Stimulated activated memory B cell treated with anti-CD40 and anti-IgM and Interleukin-4, amounts not matched to agents 10 μg/mL and 1 μg/mL and 100 μg/mL, for 72 hours (primary cell): ENCODE measurements around the gene SP9.

ENCODE experiments used
- ATAC-seq: fragments of 150-1000 bp; cut with Tn5 transposase; 2 replicates; pipeline ENCODE4 v1.10.0; 2021
- H3K27ac Mint-ChIP-seq: one replicate; pipeline ENCODE4 v1.8.0; 2022; ENCODE audit warnings: mild to moderate bottlenecking, mixed read lengths
- H3K27me3 Mint-ChIP-seq: one replicate; pipeline ENCODE4 v1.8.0; 2022; ENCODE audit warnings: mixed read lengths
- H3K36me3 Mint-ChIP-seq: one replicate; pipeline ENCODE4 v1.8.0; 2022; ENCODE audit warnings: mixed read lengths
- H3K4me1 Mint-ChIP-seq: one replicate; pipeline ENCODE4 v1.8.0; 2022; ENCODE audit warnings: mixed read lengths
- H3K4me3 Mint-ChIP-seq: one replicate; pipeline ENCODE4 v1.8.0; 2022; ENCODE audit warnings: mild to moderate bottlenecking, moderate library complexity, mixed read lengths
- H3K9me3 Mint-ChIP-seq: one replicate; pipeline ENCODE4 v1.8.0; 2022; ENCODE audit warnings: mixed read lengths

SP9 gene

DNA sequence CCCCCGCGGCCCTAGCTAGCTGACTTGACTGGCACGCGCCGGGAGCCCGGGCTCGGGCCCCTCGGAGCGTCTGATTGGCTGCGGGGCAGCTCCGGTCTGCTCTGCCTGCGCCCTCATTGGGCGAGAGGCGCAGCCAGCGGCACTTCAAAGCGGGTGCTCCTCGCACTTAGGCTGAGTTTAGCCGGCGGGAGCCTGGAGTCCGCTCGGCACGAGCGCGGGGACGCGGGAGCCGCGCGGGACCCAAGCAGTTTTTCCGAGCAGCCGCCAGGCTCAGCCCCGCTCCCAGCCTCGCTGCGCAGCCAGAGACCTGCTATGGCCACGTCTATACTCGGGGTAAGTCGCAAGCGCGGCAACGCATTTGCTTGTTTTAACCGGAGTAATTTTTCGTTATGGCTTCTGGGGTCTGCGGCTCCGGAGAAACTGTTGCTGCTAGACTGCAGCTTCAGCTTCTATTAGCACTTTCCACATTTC is at the start of gene SP9:
Gene SP9, plus strand, starts transcription at position 174 of the 471 bp plus-strand sequence. Its CDS starts 139 bp downstream, at position 313.
- peaks cover 62% of the 10 kb centered on the region for H3K27me3 Mint-ChIP-seq

GRCh38 chr2:174286172-174286571 is 48.6 kb upstream of the SP9 start:
- no peak overlapping the region for H3K27ac Mint-ChIP-seq
- H3K4me1 Mint-ChIP-seq, result no peaks in the 10 kb centered on the region
- no peaks in the 10 kb centered on the region for H3K9me3 Mint-ChIP-seq
- no peak overlapping the region for H3K4me3 Mint-ChIP-seq
- H3K27me3 Mint-ChIP-seq, result peaks cover 49% of the 10 kb centered on the region
- ATAC-seq, result no peak
- no peaks in the 10 kb centered on the region for H3K36me3 Mint-ChIP-seq

More for the DNA sequence above, at the start of gene SP9:
- no peak for ATAC-seq
- Mint-ChIP-seq H3K9me3 (no peaks in the 10 kb centered on the region), H3K36me3 (no peaks in the 10 kb centered on the region), H3K4me3 (peak within 1 kb of the TSS; percentile 31), H3K27ac (no peak within 1 kb of the TSS), H3K4me1 (peaks cover 20% of the 10 kb centered on the region)

DNA sequence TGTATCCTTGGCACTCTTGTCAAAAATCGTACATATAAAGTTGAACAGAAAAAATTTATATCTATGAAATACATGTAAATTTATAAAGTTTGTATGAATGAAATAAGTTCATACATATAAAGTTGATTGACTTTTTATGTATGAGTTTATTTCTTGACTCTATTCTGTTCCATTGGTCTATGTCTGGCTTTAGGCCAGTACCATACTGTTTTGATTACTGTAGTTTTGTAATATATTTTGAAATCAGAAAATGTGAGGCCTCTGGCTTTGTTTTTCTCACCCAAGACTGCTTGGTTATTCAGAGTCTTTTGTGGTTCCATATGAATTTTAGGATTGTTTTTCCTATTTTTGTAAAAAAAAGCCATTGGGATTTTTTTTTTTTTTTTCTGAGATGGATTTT is 41.8 kb upstream of the SP9 start:
- Mint-ChIP-seq H3K27me3 (peaks cover 29% of the 10 kb centered on the region), H3K27ac (no peak overlapping the region), H3K4me1 (no peaks in the 10 kb centered on the region), H3K9me3 (no peaks in the 10 kb centered on the region), H3K4me3 (no peak overlapping the region), H3K36me3 (no peaks in the 10 kb centered on the region)
- no peak for ATAC-seq

GRCh38 chr2:174300114-174300513 is 34.6 kb upstream of the SP9 start:
- no peak overlapping the region for H3K4me3 Mint-ChIP-seq
- H3K9me3 Mint-ChIP-seq, result no peaks in the 10 kb centered on the region
- peak; percentile 27 for ATAC-seq
- H3K36me3 Mint-ChIP-seq, result no peaks in the 10 kb centered on the region
- H3K27ac Mint-ChIP-seq, result no peak overlapping the region
- H3K27me3 Mint-ChIP-seq, result peaks cover 12% of the 10 kb centered on the region
- no peaks in the 10 kb centered on the region for H3K4me1 Mint-ChIP-seq

DNA sequence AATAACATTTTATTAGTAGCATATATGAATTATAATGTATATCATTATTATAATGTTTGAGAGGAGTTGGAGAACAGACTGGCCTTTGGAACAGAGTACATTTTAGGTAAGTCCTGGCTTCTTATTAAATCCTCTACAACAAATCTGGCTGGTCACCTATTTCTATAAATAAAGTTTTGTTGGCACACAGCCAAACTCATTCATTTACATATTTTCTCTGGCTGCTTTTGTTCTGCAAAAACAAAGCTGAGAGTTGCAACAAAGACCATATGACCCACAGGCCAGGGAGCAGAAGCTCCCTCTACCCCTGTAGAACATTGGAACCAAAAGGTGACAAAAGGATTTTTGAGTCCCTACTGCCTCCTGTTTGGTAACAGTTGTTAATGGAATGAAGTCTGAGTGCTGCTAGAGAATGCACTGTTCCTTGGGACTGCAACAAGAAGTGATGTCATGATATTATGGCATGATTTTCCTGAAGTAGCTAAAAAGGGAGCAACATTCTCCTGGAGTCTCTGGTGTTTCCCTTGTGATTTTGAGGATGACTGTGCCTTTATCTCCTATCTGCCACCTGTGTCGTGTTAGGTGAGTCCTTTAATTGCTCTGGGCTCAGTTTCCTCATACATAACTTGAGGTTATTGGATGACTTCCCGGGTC is 22.0 kb upstream of the SP9 start:
- H3K27me3 Mint-ChIP-seq, result peaks cover 78% of the 10 kb centered on the region

GRCh38 chr2:174322149-174322548 is 12.6 kb upstream of the SP9 start:
- H3K36me3 Mint-ChIP-seq, result no peaks in the 10 kb centered on the region
- peaks cover 39% of the 10 kb centered on the region for H3K27me3 Mint-ChIP-seq
- H3K4me1 Mint-ChIP-seq, result peaks cover 15% of the 10 kb centered on the region
- no peak overlapping the region for H3K4me3 Mint-ChIP-seq
- H3K27ac Mint-ChIP-seq, result no peak overlapping the region
- no peaks in the 10 kb centered on the region for H3K9me3 Mint-ChIP-seq
- ATAC-seq, result no peak

More for the DNA sequence above, 22.0 kb upstream of the SP9 start:
- Mint-ChIP-seq H3K4me3 (no peak overlapping the region), H3K9me3 (no peaks in the 10 kb centered on the region), H3K27ac (no peak overlapping the region), H3K36me3 (no peaks in the 10 kb centered on the region), H3K4me1 (no peaks in the 10 kb centered on the region)
- no peak for ATAC-seq

DNA sequence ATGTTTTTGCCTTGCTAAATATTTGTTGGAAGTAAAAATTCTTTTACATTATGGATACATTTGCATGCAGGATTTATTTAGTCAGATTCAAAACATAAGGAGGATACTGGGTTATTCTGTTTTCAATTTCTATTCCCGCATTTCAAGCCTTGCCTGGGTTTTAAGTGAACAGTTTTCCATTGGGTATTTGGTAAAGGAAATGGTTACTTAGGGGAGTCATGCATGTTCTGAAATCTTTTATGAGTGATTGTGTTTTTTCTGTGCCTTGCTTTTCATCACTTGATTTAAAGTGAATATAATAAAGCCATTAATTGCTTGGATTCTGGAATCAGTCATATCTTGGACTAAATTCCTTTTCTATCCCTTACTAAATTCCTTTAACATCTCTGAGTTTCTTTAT is 12.0 kb upstream of the SP9 start:
- peaks cover 44% of the 10 kb centered on the region for H3K27me3 Mint-ChIP-seq
- no peaks in the 10 kb centered on the region for H3K36me3 Mint-ChIP-seq
- no peak for ATAC-seq
- H3K27ac Mint-ChIP-seq, result no peak overlapping the region
- peaks cover 21% of the 10 kb centered on the region for H3K4me1 Mint-ChIP-seq
- H3K9me3 Mint-ChIP-seq, result no peaks in the 10 kb centered on the region
- no peak overlapping the region for H3K4me3 Mint-ChIP-seq

DNA sequence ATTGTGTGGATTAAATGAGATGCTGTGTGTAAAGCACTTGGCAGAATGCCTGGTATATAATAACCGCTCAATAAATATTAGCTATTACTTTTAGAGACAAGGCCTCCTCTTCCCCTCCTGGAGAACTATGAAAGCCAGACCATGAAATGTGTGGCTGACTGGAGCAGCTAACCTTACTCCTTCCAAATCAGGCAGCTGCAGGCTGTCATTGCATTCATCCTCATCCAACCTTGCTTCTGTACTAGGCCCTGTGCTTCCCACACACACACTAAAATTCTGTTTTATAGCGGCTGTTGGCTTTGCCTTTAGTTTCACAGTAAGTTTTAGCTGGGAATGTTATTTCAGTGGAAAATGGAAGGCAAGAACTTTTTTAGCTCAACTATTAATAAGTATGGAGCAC is 10.2 kb upstream of the SP9 start:
- Mint-ChIP-seq H3K36me3 (no peaks in the 10 kb centered on the region), H3K27ac (no peak overlapping the region), H3K27me3 (peaks cover 62% of the 10 kb centered on the region), H3K4me1 (peaks cover 33% of the 10 kb centered on the region), H3K4me3 (no peak overlapping the region), H3K9me3 (no peaks in the 10 kb centered on the region)
- no peak for ATAC-seq

DNA sequence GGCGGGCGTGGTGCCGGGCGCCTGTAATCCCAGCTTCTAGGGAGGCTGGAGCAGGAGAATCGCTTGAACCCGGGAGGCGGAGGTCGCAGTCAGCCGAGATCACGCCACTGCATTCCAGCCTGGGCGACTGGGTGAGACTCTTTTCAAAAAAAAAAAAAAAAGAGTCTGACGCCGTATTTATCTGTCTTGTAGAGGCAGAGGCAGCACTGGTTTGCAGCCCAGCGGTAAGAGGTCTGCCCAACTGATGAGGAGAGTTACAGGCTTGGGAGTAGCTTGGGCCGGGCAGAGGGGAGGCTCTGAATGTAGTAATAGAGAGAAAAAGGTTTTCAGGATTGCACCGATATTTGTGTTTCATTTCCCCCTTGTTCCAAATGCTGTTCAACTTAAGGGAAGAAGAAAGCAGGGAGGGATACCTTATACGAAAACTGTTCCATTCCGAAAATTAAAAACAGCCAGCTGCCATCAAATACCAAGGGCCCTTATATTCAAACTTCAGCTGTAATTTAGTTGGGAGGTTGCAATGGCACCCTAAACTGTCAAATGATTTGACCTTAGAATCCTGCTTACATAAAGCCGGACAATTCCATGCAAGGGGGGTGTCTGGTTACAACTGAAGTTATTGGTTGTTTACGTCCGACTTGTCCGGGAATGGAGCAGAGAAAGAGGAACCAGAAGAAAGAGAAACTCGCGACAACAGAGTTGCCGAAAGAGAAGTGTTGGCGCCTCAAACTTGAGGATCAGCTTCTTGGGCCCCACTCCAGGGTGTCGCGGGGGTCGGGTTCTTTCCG is 9.2 kb upstream of the SP9 start:
- peaks cover 73% of the 10 kb centered on the region for H3K27me3 Mint-ChIP-seq
- no peak for ATAC-seq
- H3K9me3 Mint-ChIP-seq, result no peaks in the 10 kb centered on the region
- H3K4me1 Mint-ChIP-seq, result peaks cover 33% of the 10 kb centered on the region
- H3K36me3 Mint-ChIP-seq, result no peaks in the 10 kb centered on the region
- H3K27ac Mint-ChIP-seq, result peak overlapping the region; percentile 35
- H3K4me3 Mint-ChIP-seq, result peak overlapping the region; percentile 77

DNA sequence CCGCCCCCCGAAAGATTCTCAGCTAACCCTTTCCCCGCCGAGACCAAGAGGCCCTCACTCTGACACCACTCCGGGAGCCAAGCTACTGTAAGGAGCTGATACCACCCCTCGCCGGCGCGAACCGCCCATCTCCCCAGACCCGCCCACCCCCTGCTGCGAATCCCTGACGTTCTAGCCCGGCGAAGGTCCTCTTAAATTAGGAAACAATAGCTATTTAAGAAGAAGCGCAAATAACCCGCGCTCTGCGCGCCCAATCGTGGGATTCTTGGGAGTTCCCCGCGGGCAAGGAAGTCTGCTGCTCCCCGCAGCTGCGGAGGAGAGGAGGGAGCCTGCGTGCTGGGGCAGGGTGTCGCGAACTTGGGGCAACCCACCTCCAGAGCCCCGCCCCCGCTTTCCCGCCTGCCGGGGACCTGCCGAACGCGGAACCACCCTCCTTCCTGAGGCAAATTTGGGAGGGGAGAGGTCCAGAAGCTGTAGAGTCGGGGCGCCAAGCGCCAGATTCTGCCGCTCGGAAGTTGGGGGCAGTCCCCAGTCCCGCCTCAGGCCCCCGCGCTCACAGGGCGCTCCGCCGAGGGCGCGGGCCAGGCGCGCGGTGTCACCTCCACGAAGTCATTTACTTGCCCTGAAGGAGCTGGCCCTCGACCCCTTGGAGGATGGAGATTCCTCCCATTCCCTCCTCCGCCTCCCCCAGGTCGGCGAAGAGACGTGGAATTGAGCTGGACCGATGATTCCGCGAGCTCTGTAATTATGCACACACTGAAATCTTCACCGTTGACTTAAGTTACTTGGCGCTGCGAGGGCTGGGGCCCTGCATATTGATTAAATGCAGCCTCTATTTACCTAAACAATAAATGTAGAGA is 8.4 kb upstream of the SP9 start:
- Mint-ChIP-seq H3K36me3 (no peaks in the 10 kb centered on the region), H3K27me3 (peaks cover 81% of the 10 kb centered on the region), H3K27ac (peak overlapping the region; percentile 35), H3K4me1 (peaks cover 33% of the 10 kb centered on the region), H3K4me3 (peak overlapping the region; percentile 77), H3K9me3 (no peaks in the 10 kb centered on the region)
- ATAC-seq, result no peak

GRCh38 chr2:174327021-174327840 is 7.5 kb upstream of the SP9 start:
- no peaks in the 10 kb centered on the region for H3K36me3 Mint-ChIP-seq
- no peak for ATAC-seq
- H3K4me3 Mint-ChIP-seq, result peak overlapping the region; percentile 77
- H3K9me3 Mint-ChIP-seq, result no peaks in the 10 kb centered on the region
- H3K27me3 Mint-ChIP-seq, result peaks cover 84% of the 10 kb centered on the region
- H3K27ac Mint-ChIP-seq, result no peak overlapping the region
- H3K4me1 Mint-ChIP-seq, result peaks cover 34% of the 10 kb centered on the region

DNA sequence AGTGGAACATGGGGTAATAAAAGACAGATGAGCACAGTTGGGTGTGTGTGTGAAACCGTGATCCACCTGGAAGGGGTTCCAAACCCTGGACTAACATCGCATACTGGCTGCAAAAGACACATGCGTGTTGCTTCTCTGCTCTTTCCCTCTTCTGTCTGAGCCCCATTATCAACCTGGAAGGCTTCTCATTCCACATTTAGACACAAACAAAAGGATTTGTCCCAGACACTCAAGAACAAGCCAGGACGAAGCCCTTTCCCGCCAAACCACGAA is 7.0 kb upstream of the SP9 start:
- peaks cover 39% of the 10 kb centered on the region for H3K4me1 Mint-ChIP-seq
- H3K9me3 Mint-ChIP-seq, result no peaks in the 10 kb centered on the region
- peaks cover 87% of the 10 kb centered on the region for H3K27me3 Mint-ChIP-seq
- no peak overlapping the region for H3K27ac Mint-ChIP-seq
- no peak overlapping the region for H3K4me3 Mint-ChIP-seq
- ATAC-seq, result no peak
- no peaks in the 10 kb centered on the region for H3K36me3 Mint-ChIP-seq

GRCh38 chr2:174328114-174328960 is 6.4 kb upstream of the SP9 start:
- Mint-ChIP-seq H3K27me3 (peaks cover 91% of the 10 kb centered on the region), H3K4me3 (no peak overlapping the region), H3K9me3 (no peaks in the 10 kb centered on the region), H3K36me3 (no peaks in the 10 kb centered on the region), H3K4me1 (peaks cover 45% of the 10 kb centered on the region), H3K27ac (no peak overlapping the region)
- ATAC-seq, result no peak
